ENCODE measurements around the gene RHOT2.
"Not testable (repeated sequence)": the region's sequence is repeated elsewhere in the genome, so short reads cannot be mapped to it uniquely, and the experiment has no call there.

Gene RHOT2

DNA sequence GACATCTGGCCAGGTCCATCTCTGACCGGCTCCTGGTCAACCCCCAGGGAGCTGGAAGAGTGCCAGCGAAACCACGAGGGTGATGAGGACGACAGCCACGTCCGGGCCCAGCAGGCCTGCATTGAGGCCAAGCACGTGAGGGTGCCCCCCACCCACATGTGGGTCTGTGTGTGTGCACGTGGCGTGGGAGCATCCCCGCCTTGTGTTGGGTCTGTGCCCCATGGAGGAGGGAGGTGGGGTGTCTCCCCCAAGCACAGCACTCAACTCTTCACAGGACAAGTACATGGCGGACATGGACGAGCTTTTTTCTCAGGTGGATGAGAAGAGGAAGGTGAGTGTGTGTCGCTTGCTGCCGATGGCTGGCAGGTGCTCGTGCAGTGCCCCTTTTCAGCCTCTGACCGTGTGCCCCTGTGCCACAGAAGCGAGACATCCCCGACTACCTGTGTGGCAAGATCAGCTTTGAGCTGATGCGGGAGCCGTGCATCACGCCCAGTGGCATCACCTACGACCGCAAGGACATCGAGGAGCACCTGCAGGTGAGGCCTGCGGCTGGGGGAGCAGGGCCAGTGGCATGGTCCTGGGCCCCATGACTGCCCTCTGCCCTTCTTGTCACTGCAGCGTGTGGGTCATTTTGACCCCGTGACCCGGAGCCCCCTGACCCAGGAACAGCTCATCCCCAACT is 14.0 kb downstream of the RHOT2 start:
- no peak for DNase-seq (ENCODE audit: low read depth)

DNA sequence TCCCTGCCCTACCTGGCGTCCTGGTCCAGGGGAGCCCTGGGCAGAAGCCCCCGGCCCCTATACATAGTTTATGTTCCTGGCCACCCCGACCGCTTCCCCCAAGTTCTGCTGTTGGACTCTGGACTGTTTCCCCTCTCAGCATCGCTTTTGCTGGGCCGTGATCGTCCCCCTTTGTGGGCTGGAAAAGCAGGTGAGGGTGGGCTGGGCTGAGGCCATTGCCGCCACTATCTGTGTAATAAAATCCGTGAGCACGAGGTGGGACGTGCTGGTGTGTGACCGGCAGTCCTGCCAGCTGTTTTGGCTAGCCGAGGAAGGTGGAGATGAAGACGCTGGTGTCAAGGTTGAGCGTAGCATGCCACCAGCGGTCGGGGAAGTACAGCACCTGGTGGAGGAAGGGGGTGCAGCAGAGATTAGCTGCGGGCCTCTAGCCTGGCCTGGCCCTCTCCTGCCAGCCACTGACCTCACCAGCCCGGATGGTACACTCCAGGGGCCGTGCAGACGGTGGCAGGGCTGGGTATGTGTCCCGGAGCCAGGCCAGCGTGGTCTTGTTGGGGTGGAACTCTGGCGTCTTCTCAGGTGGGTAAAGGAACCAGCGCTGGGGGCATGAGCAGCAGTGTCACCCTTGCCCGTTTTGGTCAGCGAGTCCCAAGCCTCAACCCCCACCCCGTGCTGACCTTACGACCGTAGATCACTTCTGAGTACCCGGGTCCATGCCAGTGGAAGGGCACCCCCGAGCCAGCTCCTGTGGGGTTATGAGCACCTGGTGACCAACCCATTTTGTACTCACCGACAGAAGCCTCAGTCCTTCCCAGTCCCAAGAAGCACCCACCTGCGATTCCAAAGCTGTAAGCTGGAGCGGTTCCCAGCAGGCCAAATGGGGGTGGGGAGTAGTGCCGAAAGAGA is 14.8 kb downstream of the RHOT2 start:
- DNase-seq (ENCODE audit: low read depth), result no peak

DNA sequence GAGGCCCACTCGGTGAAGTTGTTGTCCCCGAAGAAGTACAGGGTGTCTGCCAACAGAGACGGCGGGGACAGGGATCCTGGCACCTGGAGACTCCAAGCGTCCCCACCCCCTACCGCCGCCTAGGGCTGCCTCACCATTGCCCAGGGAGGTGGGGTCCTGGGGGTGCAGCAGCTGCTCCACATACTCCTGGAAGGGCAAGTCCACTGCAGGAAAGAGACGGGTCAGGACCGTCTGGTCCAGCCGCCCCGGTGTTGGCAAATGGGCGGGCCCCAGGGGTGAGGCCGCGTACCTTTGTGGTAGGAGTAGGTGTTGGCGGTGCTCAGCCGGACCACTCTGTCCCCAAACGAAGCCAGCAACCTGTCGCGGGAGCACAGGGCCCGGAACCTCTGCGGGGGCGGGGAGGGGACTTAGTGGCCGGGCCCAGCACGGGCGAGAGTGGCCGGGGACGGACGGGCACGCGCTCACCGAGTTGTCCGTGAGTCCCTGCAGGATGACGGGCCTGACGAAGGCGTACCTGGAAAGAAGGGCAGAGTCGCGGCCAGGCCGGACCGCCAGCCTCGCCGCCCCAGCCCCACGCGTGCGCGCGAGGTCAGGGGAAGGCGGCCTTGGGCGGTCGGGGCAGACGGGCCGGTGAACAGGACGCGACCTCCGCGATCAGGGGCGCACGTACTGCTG is 15.6 kb downstream of the RHOT2 start:
- DNase-seq (ENCODE audit: low read depth), result no peak

DNA sequence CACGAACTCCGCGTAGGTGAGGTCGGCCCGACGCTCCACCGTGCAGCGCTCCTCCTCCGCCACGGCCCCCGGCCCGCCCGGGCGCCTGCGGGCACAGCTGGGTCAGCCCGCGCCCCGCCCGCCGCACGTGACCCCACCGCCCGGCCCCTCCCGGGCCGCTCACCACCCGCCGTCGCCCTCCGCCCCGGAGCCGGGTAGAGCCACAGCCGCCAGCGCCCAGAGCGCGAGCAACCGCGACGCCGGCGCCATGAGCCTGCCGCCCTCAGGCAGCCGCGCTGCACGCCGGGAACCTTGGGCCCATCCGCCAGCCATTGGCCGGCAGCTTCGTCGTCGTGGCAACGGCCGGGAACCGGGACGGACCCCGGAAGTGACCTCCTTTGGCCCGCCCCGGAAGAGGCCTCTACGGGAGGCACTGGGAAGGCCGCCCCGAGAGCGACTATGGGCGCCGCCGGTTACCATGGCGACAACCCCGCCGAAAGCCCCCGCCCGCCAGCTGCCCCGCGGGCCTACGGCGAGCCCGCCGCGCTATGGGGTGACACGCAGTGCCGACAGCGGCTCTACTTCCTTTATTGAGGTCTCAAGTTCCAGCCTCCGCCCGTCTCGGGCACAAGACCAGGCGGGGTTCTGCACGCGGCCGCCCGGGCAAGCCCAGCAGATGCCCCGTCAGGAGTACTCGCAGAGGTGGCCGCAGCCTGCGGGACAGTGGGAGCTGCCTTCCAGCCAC is 16.3 kb downstream of the RHOT2 start, which contains the start of gene JMJD8:
Gene JMJD8, minus strand, starts transcription at position 264 of the 724 bp plus-strand sequence. Its CDS starts 15 bp downstream, at position 249.
- DNase-seq (ENCODE audit: low read depth), result peak; percentile 97

DNA sequence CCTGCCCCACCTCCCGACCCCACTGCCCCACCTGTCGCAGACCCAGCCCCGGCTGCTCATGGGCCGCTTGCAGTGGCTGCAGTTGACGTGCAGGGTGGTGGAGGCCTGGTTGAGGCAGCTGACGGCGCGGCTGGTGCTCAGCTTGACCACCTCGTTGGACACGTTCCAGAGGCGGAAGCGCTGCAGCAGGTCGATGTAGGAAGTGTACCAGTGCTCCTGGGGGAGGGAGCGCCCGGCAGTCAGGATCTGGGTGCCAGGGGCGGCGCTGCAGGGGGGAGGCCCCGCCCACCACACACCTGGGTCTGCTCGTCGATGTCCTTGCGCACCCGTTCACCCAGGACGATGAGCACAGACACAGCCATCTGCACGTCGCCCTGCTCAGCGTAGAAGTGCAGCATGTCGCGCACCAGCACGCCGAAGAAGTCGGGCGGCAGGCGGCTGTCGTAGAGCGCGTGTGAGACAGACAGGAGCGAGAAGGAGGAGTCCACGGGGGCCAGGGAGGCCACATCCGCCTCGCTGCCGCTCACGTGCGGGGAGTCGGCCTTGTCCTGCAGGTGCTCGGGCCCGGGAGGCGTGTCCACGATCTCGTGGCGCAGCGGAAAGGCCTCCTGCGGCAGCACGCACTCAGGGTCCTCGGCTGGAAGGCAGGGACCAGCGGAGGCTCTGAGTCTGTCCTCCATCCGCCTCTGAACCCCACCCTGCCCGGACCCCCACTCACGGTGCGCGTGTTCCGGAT is 17.2 kb downstream of the RHOT2 start:
- DNase-seq (ENCODE audit: low read depth), result no peak

DNA sequence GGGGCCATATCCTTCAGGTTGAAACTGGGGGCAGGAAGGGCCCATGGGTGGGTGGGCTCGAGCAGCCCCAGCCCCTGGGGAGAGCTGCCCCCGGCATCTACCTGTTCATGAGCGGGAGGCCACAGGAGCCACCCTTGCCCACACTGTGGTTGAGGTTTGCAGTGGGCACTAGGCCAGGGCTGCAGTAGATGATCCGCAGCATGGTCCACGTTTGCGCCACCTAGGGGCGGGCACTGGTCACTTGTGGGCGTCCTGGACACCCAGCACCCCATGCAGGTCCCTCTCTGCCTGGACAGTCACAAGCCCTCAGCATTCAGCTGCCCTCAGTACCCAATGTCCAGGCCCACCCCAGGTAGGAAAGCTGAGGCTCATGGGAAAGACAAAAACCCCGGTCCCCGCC is 18.0 kb downstream of the RHOT2 start:
- no peak for DNase-seq (ENCODE audit: low read depth)

DNA sequence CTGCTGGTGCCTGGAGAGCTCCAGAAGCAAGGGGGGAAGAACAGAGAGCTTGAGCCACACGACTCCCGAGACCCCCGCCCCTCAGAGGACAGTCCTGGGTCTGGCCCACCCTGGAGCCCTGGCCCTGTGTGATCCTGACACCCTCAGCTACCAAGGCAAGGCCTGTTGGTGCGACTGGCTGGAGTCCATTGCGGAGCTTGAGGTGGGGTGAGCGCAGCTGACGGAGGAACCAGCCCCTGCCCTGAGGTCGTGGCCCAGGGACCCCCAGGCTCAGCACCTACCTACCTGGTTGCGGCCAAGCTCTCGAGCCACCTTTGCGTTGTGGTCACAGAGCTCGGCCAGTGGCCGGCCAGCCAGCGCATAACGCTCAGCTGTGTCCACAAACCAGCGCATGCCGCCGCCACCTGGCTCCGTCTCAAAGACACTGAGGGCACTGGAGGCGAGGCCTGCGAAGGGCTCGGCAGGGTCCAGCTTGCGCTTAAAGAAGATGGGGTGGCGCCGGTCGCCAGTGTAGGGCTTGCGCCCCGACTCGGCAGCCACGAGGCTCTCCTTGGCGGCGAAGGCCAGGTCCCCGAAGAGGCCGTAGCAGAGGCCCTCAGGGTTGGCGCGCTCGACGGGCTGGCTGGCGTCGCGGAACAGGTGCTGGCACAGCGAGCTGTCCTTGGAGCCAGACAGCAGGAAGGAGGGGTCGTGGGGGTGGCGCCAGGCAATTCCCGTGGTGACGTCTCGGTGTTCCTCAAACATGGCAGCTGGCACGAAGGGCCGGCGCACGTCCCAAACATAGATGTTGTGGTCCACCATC is 18.7 kb downstream of the RHOT2 start:
- DNase-seq (ENCODE audit: low read depth), result no peak

DNA sequence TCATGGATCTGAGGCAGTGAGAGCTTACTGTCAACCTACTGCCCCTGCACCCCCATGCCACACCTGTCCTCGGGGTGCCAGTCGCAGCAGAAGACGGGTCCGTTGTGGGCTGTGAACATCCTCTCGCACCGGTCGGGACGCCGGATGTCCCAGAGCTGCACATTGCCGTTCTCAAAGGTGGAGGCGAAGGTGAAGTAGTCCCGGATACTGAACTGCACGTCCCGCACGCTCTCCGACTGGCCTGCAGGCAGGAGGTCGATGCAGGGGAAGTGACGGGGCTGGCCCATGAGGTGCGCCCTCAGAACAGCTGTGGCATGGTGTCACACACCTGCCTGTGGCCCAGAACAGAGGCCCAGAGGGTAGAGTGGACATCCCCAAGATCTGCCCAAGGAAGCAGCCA is 19.6 kb downstream of the RHOT2 start:
- DNase-seq (ENCODE audit: low read depth), result no peak

DNA sequence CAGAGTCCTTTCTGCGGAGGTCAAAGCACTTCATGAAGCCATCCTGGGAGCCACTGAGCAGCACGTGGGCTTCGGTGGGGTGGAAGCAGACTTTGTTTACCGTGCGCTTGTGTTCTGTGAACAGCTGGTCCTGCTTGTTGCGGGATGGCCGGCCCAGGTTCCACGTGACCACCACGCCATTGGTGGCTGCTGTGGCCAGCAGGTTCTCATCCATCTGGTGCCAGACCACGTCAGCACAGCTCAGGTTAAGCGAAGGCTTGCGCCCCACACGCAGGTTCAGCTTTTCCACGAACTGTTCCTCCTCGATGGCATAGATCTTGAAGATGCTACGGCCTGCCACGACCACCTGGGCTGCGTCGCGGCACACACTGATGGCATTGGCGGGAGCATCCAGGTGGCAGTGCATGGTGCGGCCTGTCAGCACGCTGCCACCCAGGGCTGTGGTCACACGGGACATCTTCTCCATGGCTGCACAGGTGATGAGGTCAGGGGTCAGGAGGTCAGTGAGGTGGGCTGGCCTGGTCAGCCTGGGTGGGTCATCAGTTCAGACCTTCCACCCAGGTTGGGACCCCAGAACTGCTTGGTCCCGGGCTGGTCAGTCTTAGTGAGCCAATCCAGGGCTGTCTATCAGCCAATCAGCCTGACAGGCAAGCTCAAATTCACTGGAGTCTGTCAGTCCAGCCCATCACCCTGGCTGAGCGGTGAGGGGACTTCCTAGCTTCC is 21.4 kb downstream of the RHOT2 start:
- DNase-seq (ENCODE audit: low read depth), result no peak

DNA sequence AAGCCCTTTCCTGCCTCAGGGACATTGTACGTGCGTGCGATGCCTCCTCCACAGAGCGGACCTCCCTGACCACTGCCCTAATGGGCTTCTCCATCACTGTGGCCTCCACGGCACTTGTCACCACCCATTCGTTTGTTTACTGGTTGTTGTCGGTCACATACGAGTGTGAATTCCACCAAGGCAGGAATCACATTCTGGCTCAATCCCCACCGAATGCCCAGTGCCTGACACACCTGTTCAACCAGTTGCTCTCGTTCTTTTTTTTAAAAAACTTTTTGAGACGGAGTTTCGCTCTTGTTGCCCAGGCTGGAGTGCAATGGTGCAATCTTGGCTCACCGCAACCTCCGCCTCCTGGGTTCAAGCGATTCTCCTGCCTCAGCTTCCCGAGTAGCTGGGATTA is 23.3 kb downstream of the RHOT2 start:
- DNase-seq (ENCODE audit: low read depth), result not testable (repeated sequence)

DNA sequence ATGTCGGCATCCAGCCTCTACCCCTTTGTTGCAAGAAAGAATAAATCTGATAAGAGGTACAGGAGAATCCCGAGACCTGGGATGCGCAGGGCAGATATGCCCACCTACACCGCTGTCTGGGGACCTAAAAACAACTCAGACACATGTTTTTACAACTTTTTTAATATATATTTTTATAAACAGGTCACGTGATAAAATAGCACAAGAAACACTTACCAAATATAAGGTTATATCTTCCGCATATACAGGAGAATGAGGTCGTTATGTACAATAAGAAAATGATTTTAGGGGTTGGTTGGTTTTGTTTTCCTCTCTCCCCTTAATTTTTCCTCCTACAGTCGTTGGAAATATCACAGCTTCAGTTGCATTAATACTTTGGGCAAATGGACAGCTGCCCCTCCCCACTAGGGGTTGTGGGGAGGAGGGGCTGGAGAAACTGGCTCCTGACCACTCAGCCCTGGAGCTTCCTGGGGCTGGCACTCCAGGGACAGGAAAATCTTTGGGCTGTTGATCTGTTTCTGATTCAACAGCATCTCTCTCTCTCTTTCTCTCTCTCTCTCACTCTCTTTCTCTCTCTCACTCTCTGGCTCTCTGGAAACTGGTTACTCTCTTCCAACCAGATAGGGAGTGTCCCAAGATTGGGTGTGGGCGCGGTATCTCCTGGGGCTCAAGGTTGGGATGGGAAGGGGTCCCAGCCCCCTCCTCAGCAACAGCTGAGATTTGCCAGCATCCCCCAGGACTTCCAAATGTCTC is 24.6 kb downstream of the RHOT2 start:
- no peak for DNase-seq (ENCODE audit: low read depth)

DNA sequence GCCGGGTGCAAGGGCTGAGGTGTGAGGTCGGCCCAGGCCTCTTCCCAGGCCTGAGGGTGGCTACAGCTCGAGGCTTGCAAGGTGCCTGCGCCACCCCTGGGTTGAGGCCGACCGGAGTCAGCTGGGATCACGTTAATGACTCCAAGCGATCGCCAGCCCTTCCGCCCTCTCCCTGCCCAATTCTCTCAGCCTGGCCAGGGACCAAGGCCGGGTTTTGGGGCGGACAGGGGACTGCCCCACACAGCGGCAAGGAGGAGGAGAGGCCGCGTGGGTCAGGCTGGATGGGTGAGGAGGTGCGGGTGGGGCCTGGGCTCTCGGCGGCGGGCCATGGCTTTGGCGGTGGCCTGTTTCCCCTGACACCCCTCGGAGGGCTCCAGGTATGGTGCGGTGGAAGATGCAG is 25.4 kb downstream of the RHOT2 start:
- DNase-seq (ENCODE audit: low read depth), result no peak

DNA sequence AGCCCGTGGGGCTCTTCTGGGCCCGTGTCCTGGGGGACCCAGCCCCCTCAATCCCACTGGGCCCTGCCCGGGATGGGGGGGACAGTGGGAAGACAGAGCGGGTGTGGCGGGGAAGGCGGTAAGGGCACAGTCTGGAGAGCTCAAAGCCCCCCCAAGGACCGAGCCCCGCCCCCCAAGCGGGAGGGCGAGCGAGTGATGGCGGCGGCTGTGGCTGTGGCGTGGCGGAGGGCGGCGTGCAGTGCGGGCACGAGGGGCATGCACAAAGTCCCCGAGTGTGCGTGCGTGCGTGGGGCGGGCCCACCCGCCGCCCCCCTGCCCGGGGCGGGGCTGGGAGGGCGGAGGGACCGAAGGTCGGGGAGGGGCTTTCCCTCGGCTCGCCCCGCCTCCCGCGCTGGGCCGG is 25.8 kb downstream of the RHOT2 start:
- DNase-seq (ENCODE audit: low read depth), result no peak

DNA sequence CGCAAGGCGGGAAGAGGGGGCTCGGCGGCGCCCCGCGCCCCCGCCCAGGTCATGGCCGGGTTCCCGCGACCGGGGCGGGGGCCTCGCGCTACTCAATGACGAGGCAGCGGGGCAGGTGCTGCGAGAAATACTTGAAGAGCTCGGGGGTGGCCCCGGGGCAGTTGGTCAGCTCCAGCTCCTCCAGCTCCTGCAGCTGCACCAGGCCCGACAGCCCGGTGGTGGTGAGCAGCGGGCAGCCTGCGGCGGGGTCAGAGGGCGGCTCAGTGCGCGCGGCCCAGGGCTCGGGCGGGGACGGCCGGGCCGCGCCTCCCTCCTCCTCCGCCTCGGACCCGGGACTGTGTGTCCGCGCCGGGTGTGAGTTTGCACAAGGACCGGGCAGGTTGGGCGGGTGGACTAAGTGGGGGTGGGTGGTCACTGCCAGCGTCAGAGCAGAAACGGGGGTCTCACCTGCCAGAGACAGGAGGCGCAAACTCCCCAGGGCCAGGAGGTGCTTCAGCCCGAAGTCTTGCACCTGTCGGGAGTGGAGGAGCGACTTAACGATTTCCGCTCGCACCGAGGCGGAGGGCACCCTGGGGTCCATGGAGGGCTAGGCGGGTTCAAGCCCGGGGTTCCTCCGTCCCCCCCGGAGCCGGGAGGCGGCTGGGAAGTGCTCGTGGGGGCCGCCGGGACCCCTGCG is 26.4 kb downstream of the RHOT2 start:
- DNase-seq (ENCODE audit: low read depth), result no peak

DNA sequence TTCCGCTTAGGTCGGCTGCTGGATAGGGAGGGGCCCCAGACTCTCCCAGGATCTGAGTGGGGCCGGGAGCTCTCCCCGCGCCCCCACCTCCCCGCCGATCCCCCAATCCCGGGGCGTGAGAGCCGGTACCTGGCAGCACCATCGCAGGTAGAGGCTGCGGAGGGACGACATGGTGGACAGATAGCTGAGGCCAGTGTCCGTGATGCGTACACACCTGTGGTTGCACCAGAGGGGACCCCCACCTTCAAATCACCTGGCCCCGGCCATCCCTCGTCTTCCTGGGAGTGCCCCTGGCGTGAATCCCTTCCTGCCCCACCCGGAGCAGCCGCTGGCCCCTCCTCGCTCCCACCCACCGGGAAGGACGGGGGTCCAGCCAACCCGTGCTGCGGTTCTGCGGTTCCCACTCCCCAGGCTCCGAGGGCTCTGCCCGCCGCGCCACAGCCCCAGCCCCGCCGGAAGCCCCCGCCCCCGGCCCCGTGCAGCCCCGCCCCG is 27.0 kb downstream of the RHOT2 start:
- DNase-seq (ENCODE audit: low read depth), result no peak

DNA sequence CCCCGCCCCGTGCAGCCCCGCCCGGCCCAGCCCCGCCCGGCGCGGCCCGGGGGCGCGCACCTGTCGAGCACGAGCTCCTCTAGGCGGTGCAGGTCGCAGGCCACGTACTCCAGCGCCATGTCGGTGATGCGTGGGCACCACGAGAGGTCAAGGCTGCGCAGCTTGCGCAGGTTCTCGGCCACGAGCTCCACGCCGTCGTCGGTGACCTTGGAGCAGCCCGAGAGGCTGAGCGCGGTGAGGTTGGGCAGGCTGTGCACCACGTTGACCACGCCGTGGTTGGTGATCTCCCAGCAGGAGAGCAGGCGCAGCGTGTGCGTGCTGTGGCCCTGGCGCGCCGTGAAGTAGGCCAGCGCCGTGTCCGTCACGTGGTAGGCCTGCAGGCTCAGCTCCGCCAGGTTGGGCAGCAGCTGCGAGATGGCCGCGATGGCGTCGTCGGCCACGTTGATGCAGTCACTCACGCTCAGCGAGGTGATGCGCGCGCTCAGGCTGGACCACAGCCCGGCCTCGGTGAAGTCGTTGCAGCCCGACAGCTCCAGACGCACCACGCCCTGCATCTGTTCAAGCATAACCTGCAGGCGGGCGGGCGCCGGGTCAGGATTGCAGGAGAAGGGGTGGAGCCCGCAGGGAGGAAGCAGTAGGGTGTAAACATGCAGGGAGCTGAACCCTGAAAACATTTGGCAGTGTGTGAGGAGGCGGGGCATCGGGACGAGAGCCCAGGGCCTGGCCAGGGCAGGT is 27.6 kb downstream of the RHOT2 start:
- peak; percentile 38 for DNase-seq (ENCODE audit: low read depth)

DNA sequence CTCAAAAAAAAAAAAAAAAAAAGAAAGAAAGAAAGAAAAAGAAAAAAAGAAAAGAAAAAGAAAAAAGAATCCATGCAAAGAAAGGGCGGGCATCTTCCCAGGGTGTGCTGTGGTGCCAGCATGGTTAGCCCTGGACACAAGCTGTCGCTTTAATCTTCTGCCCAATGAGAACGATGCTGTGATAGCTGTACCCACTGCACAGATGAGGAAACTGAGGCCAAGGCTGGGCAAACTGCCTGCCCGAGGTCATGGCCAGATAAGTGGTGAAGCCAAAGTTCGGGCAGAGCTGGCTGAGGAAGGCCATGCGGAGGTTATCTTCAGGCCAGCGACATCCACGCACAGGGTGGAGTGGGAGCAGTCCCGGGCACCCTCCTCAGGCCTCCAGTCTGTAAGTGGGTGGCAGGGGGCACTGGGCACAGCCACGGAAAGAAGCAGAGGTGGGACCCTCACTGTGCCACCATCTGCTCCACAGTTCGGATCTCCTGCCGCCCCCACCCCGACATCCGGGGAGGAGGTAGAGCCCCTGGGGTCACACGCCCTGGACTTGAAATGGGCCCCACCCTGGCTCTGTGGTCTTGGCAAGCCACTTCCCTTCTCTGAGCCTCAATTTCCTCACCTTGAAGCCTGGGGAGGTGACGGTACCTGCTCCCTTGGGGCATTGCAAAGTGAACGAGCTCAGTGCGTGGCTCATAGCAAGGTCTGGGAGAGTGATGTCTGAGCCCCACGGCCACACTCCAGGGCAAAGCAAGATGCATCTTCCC is 31.2 kb downstream of the RHOT2 start:
- DNase-seq (ENCODE audit: low read depth), result no peak
